Spleen (tissue), 7 donors: Measurements from ENCODE around the gene MYBPHL.

Experiments
- POLR2A ChIP-seq, 3 donors: fragments of 450-650 bp; IDR thresholded peaks; one replicate each; pipeline ENCODE4 v1.5.1; 2017; ENCODE audit warnings: antibody characterized with exemption in 3 of 3, mild to moderate bottlenecking in 1 of 3
- POLR2AphosphoS5 ChIP-seq, 3 donors: sonication (generic); formaldehyde crosslinking; IDR thresholded peaks; one replicate each; pipeline ENCODE4 v1.5.1; 2017; ENCODE audit warnings: antibody characterized with exemption in 3 of 3
- TF ChIP-seq, protein P1 (sequence below), 11 experiments: fragments of 200-600 bp in 7 of 11; fragments of 450-650 bp in 4 of 11; sonication (generic) in 4 of 11; IDR thresholded peaks in 8 of 11; conservative IDR thresholded peaks in 3 of 11; 1 replicate in 7 of 11; 2 replicates in 4 of 11; pipeline versions ENCODE4 v1.4.0 to v1.8.0; 2016 to 2021; ENCODE audit warnings: antibody characterized with exemption in 11 of 11, inconsistent platforms in 4 of 11, mild to moderate bottlenecking in 1 of 11
- donor health status: DM: no; HTN: no; CAD: no; lungs with moderate emphysema.
- donor health status: DM: no; HTN: no; CAD: no.
- donor health status: DM: no; HTN: no; CAD: no.

DNA sequence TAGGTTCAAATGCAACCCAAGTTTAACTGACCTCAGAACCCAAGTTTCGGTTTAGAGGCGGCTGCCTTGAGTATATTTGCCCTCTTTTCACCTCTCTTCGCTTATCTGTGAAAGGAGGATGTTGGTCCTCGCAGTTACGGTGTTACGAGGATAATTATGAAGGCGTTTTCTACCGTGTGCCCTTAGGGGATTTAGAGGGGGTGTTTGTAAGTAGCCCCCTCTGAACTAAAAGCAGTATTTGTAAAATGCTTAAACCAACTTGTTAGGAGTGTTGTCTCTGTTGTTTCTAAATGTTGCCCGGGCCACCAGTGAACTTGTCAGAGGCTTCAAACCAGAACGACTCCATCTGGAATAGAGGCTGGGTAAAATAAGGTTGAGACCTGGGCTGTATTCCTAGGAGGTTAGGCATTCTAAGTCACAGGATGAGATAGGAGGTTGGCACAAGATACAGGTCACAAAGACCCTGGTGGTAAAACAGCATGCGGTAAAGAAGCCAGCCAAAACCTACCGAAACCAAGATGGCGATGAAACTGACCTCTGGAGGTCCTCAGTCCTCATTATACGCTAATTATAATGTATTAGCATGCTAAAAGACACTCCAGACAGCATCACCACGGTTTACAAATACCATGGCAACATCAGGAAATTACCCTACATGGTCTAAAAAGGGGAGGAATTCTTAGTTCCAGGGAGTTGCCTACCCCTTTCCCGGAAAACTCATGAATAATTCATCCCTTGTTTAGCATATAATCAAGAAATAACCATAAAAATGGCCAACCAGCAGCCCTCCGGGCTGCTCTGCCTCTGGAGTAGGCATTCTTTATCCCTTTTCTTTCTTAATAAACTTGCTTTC lies 22.8 kb downstream of the MYBPHL start:
- TF ChIP-seq, protein P1, sequence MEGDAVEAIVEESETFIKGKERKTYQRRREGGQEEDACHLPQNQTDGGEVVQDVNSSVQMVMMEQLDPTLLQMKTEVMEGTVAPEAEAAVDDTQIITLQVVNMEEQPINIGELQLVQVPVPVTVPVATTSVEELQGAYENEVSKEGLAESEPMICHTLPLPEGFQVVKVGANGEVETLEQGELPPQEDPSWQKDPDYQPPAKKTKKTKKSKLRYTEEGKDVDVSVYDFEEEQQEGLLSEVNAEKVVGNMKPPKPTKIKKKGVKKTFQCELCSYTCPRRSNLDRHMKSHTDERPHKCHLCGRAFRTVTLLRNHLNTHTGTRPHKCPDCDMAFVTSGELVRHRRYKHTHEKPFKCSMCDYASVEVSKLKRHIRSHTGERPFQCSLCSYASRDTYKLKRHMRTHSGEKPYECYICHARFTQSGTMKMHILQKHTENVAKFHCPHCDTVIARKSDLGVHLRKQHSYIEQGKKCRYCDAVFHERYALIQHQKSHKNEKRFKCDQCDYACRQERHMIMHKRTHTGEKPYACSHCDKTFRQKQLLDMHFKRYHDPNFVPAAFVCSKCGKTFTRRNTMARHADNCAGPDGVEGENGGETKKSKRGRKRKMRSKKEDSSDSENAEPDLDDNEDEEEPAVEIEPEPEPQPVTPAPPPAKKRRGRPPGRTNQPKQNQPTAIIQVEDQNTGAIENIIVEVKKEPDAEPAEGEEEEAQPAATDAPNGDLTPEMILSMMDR (IDR thresholded peaks at IDR 0.05 in 8 of 11, conservative IDR thresholded peaks at IDR 0.05 in 3 of 11): no peak
- TF ChIP-seq POLR2A (IDR thresholded peaks at IDR 0.05) (no peak), POLR2AphosphoS5 (IDR thresholded peaks at IDR 0.05) (no peak)
